GM18498 (cell line): ENCODE measurements around the gene GALNT9.
"Not testable (repeated sequence)": the region's sequence is repeated elsewhere in the genome, so short reads cannot be mapped to it uniquely, and the experiment has no call there.

Experiments used
- ATAC-seq: cut with Tn5 transposase; IDR thresholded peaks from one replicate; pipeline ENCODE4 v1.9.1; 2021; ENCODE audit warnings: mild to moderate bottlenecking, moderate library complexity; ENCODE audit not compliant: unreplicated experiment

Gene GALNT9

DNA sequence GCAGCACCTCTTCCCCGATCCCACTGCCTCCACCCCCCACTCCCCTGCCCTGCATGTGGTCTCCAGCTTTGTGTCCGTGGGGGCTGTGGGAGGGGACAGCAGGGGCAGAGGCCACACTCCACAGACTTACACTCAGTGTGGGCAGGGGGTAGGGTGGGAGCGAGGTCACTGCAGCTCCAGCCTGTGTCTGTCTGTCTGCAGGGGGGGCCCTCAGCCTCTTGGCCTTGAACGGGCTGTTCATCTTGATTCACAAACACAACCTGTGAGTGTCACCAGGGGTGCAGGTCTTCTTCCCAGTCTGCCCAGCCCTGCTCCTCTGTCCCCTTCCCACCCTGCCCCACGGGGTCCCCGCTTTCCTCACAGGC, 178.6 kb downstream of the GALNT9 start:
- no peak for ATAC-seq

DNA sequence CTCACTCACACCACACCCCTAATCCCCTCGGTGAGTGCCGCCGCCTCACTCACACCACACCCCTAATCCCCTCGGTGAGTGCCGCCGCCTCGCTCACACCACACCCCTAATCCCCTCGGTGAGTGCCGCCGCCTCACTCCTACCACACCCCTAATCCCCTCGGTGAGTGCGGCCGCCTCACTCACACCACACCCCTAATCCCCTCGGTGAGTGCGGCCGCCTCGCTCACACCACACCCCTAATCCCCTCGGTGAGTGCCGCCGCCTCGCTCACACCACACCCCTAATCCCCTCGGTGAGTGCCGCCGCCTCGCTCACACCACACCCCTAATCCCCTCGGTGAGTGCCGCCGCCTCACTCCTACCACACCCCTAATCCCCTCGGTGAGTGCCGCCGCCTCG, 179.9 kb downstream of the GALNT9 start:
- ATAC-seq: not testable (repeated sequence)

DNA sequence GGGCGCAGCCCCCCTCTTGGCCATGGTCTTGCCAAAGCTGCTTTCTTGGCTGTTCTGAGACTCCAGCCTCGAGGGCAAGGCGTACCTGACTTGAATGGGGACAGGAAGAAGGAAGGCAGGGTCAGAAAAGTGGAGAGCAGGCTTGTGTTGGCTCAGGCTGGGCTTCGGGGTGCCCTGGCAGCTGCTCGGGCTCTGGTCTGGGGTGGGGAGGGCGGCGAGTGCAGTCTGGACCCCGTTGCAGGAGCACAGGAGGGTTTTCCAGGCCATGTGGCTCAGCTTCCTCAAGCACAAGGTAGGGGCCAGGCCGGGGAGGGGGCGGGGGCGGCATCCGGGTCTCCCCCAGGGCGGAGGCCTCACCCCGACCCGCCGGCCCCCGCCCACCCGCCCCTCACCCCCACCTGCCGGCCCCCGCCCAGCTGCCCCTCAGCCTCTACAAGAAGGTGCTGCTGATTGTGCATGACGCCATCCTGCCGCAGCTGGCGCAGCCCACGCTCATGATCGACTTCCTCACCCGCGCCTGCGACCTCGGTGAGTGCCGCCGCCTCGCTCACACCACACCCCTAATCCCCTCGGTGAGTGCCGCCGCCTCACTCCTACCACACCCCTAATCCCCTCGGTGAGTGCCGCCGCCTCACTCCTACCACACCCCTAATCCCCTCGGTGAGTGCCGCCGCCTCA, 180.9 kb downstream of the GALNT9 start:
- no peak for ATAC-seq

DNA sequence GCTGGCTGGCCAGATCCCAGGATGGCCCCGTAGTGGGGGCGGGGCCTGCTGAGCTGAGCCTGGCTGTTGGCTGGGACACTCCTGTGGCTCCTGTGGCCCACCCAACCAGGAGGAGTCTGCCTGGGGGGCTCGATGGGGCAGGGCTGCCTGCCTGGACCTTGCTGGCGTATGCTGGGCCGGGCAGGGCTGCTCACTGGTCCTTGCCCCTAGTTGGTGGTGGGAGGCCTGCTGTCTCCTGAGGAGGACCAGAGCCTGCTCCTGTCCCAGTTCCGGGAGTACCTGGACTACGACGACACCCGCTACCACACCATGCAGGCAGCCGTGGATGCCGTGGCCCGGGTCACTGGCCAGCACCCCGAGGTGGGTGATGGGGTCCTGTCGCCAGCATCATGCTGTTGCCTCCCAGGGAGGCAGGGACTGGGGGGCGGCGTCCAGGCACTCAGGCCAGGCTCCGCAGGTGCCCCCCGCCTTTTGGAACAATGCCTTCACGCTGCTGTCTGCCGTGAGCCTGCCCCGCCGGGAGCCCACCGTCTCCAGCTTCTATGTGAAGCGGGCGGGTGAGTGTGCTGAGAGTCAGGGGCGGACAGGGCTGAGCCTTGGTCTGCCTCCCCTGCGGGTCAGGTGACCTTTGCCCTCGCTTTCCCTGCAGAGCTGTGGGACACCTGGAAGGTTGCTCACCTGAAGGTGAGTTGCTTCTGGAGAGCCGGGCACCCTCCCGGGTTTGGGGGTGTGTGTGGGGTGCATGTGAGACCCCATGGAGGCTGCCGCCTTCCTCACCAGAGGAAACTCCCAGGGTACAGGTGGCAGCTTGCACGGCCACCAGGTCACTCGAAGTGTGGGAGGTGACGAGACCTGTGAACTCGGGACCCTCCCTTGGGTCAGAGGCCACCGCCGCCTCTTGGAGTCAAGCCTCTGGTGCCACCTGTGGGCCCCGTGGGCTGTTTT, 181.7 kb downstream of the GALNT9 start:
- no peak for ATAC-seq

DNA sequence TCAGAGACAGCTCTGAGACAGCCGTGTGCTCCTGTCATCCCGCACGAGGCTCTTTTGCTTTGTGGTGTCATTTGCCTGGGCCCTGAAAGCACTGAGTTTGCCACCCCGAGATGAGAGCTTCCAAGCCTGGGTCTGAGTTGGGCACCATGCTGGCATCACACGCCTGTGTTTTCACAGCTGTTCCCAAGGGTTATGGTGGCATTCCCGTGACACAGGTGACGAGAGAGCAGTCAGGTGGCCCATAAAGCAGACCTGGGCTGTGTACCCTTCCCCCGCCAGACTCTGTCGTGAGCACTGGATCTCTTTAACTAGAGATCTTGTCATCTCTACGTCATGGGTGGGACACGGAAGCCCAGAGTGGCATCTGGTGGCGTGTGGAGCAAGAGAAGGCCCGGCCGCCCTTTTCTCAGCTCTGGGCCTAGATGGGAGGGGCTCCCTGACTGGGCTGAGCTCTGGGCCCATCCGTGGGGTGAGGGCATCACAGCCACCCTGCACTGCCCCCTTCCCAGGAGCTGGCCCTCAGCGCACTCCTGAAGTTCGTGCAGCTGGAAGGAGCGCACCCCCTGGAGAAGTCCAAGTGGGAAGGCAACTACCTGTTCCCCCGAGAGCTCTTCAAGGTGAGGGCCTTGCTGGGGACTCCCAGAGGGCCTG, 182.5 kb downstream of the GALNT9 start:
- no peak for ATAC-seq
